ENCODE measurements around the gene NSMCE1. TPM values are rescaled to one million over a fixed set of nuclear protein-coding genes. Genes with fewer than 3 reads are reported as not detected.
"Not testable (repeated sequence)": the region's sequence is repeated elsewhere in the genome, so short reads cannot be mapped to it uniquely, and the experiment has no call there.

Gene NSMCE1
- polyA plus RNA-seq, 1 donor, result 61.5 TPM

DNA sequence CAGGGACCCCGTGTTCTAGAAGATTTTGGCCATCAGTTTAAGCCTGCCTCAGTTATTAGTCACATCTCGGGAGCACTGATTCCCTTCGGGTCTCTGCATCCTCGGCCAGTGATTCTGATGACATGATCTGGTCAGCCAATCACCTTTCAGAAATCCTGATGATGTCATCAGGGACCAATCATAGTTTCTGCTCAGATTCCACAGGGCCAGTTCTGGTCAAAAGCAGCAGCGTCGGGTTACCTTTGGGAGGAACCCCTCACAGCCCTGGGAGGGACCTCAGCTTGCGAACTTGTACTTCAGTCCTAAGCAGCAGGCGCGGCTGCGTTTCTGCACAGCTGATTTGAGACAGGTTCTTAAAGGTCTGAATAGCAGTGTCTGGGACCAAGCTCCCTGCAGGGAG lies 51.3 kb downstream of the NSMCE1 start:
- 60% methylated on average over 1 of the region's 10 CpGs for WGBS (ENCODE audit: insufficient coverage, low lambda C conversion rate)
- Histone ChIP-seq H3K36me3 (ENCODE audit: control insufficient read depth, insufficient read depth, low read length) (peaks cover 49% of the 10 kb centered on the region), H3K4me3 (ENCODE audit: low read length) (no peak overlapping the region), H3K4me1 (ENCODE audit: control insufficient read depth, insufficient read depth, low read length) (peaks cover 18% of the 10 kb centered on the region), H3K27ac (ENCODE audit: low read length) (no peak overlapping the region), H3K27me3 (ENCODE audit: control insufficient read depth, insufficient read depth, low read length) (no peaks in the 10 kb centered on the region), H3K9me3 (ENCODE audit: control insufficient read depth, low read depth, low read length) (no peaks in the 10 kb centered on the region)
- DNase-seq, result no peak

- no CpG with 5 or more reads among the region's 16 CpGs for WGBS (ENCODE audit: insufficient coverage, low lambda C conversion rate)
- H3K27ac ChIP-seq (ENCODE audit: low read length), result no peak overlapping the region
- no peaks in the 10 kb centered on the region for H3K27me3 ChIP-seq (ENCODE audit: control insufficient read depth, insufficient read depth, low read length)
- peaks cover 18% of the 10 kb centered on the region for H3K4me1 ChIP-seq (ENCODE audit: control insufficient read depth, insufficient read depth, low read length)
- DNase-seq, result no peak
- H3K4me3 ChIP-seq (ENCODE audit: low read length), result no peak overlapping the region
- H3K9me3 ChIP-seq (ENCODE audit: control insufficient read depth, low read depth, low read length), result no peaks in the 10 kb centered on the region
- peaks cover 43% of the 10 kb centered on the region for H3K36me3 ChIP-seq (ENCODE audit: control insufficient read depth, insufficient read depth, low read length)
These were observed 52.2 kb downstream of the NSMCE1 start for GRCh38 chr16:27216297-27216885.

- Histone ChIP-seq H3K27ac (ENCODE audit: low read length) (no peak overlapping the region), H3K9me3 (ENCODE audit: control insufficient read depth, low read depth, low read length) (no peaks in the 10 kb centered on the region), H3K27me3 (ENCODE audit: control insufficient read depth, insufficient read depth, low read length) (no peaks in the 10 kb centered on the region), H3K4me3 (ENCODE audit: low read length) (no peak overlapping the region), H3K36me3 (ENCODE audit: control insufficient read depth, insufficient read depth, low read length) (peaks cover 43% of the 10 kb centered on the region), H3K4me1 (ENCODE audit: control insufficient read depth, insufficient read depth, low read length) (peaks cover 18% of the 10 kb centered on the region)
- WGBS (ENCODE audit: insufficient coverage, low lambda C conversion rate), result no CpG with 5 or more reads among the region's 7 CpGs
- no peak for DNase-seq
These were observed 52.9 kb downstream of the NSMCE1 start for GRCh38 chr16:27215660-27216059.

- WGBS (ENCODE audit: insufficient coverage, low lambda C conversion rate), result no CpG with 5 or more reads among the region's 19 CpGs
- peaks cover 20% of the 10 kb centered on the region for H3K4me1 ChIP-seq (ENCODE audit: control insufficient read depth, insufficient read depth, low read length)
- H3K4me3 ChIP-seq (ENCODE audit: low read length), result no peak overlapping the region
- peaks cover 38% of the 10 kb centered on the region for H3K36me3 ChIP-seq (ENCODE audit: control insufficient read depth, insufficient read depth, low read length)
- peak overlapping the region; percentile 72 for H3K27ac ChIP-seq (ENCODE audit: low read length)
- no peaks in the 10 kb centered on the region for H3K27me3 ChIP-seq (ENCODE audit: control insufficient read depth, insufficient read depth, low read length)
- H3K9me3 ChIP-seq (ENCODE audit: control insufficient read depth, low read depth, low read length), result no peaks in the 10 kb centered on the region
- peak; percentile 81 to 94 for DNase-seq
These were observed 54.2 kb downstream of the NSMCE1 start for GRCh38 chr16:27214084-27214961.

GRCh38 chr16:27211026-27211425 lies 57.5 kb downstream of the NSMCE1 start:
- WGBS (ENCODE audit: insufficient coverage, low lambda C conversion rate), result no CpG with 5 or more reads among the region's 10 CpGs
- no peak overlapping the region for H3K27ac ChIP-seq (ENCODE audit: low read length)
- peaks cover 18% of the 10 kb centered on the region for H3K36me3 ChIP-seq (ENCODE audit: control insufficient read depth, insufficient read depth, low read length)
- peaks cover 43% of the 10 kb centered on the region for H3K4me1 ChIP-seq (ENCODE audit: control insufficient read depth, insufficient read depth, low read length)
- no peak for DNase-seq
- H3K4me3 ChIP-seq (ENCODE audit: low read length), result no peak overlapping the region
- H3K27me3 ChIP-seq (ENCODE audit: control insufficient read depth, insufficient read depth, low read length), result no peaks in the 10 kb centered on the region
- H3K9me3 ChIP-seq (ENCODE audit: control insufficient read depth, low read depth, low read length), result no peaks in the 10 kb centered on the region

DNA sequence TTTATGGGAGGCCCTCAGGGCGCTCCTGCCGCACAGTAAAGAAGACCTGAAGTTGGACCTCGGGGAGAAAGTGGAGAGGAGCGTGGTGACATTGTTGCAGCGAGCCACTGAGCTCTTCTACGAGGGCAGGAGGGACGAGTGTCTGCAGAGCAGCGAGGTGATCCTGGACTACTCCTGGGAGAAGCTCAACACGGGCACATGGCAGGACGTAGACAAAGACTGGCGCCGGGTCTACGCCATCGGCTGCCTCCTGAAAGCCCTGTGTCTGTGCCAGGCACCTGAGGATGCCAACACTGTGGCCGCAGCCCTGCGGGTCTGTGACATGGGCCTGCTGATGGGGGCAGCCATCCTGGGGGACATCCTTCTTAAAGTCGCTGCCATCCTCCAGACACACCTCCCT lies 58.4 kb downstream of the NSMCE1 start:
- Histone ChIP-seq H3K27ac (ENCODE audit: low read length) (no peak overlapping the region), H3K4me3 (ENCODE audit: low read length) (no peak overlapping the region), H3K4me1 (ENCODE audit: control insufficient read depth, insufficient read depth, low read length) (peaks cover 43% of the 10 kb centered on the region), H3K27me3 (ENCODE audit: control insufficient read depth, insufficient read depth, low read length) (no peaks in the 10 kb centered on the region), H3K36me3 (ENCODE audit: control insufficient read depth, insufficient read depth, low read length) (peaks cover 13% of the 10 kb centered on the region), H3K9me3 (ENCODE audit: control insufficient read depth, low read depth, low read length) (no peaks in the 10 kb centered on the region)
- no CpG with 5 or more reads among the region's 17 CpGs for WGBS (ENCODE audit: insufficient coverage, low lambda C conversion rate)
- DNase-seq, result no peak

DNA sequence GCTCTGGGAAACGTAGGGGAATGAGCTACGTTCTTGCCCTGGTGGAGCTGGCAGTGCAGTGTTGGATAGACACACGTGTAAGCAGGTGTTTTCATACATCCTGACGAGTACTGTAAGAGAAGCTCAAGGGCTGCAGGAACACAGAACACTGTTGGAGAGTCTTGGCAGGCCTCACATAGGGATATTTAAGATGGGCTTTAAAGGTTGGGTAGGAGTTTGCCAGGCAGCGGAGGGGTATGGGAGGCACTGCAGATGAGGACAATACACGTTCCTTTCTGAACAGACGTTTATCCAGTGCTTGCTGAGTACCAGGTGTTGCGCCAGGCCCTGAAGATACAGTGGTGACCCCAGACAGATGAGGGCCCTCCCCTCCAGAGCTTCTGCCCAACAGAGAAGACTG lies 59.0 kb downstream of the NSMCE1 start:
- H3K4me3 ChIP-seq (ENCODE audit: low read length), result no peak overlapping the region
- no peaks in the 10 kb centered on the region for H3K27me3 ChIP-seq (ENCODE audit: control insufficient read depth, insufficient read depth, low read length)
- H3K36me3 ChIP-seq (ENCODE audit: control insufficient read depth, insufficient read depth, low read length), result peaks cover 13% of the 10 kb centered on the region
- no CpG with 5 or more reads among the region's 8 CpGs for WGBS (ENCODE audit: insufficient coverage, low lambda C conversion rate)
- no peaks in the 10 kb centered on the region for H3K9me3 ChIP-seq (ENCODE audit: control insufficient read depth, low read depth, low read length)
- H3K27ac ChIP-seq (ENCODE audit: low read length), result peak overlapping the region; percentile 90
- no peak for DNase-seq
- H3K4me1 ChIP-seq (ENCODE audit: control insufficient read depth, insufficient read depth, low read length), result peaks cover 42% of the 10 kb centered on the region

DNA sequence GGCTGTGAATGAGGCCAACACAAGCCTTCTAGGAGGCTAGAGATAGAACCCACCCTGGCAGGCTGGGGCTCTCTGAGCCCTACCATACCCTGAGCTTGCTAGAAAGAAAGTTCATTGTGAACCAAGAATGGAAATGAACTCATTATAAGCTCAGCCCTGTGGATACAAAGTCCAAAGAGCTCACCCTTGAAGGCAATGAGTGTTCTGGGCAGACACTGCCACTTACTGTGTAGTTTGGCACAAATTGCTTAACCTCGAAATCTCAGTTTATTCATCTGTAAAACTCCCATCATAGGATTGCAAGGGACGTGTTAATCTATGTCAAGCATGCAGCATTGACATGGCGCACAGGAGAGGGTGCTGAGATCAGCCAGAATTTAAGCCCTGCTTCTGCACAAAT lies 59.8 kb downstream of the NSMCE1 start:
- H3K36me3 ChIP-seq (ENCODE audit: control insufficient read depth, insufficient read depth, low read length), result peaks cover 13% of the 10 kb centered on the region
- DNase-seq, result peak; percentile 66 to 89
- H3K4me1 ChIP-seq (ENCODE audit: control insufficient read depth, insufficient read depth, low read length), result peaks cover 39% of the 10 kb centered on the region
- H3K27me3 ChIP-seq (ENCODE audit: control insufficient read depth, insufficient read depth, low read length), result no peaks in the 10 kb centered on the region
- peak overlapping the region; percentile 90 for H3K27ac ChIP-seq (ENCODE audit: low read length)
- WGBS (ENCODE audit: insufficient coverage, low lambda C conversion rate), result no CpG with 5 or more reads among the region's 3 CpGs
- no peak overlapping the region for H3K4me3 ChIP-seq (ENCODE audit: low read length)
- no peaks in the 10 kb centered on the region for H3K9me3 ChIP-seq (ENCODE audit: control insufficient read depth, low read depth, low read length)

DNA sequence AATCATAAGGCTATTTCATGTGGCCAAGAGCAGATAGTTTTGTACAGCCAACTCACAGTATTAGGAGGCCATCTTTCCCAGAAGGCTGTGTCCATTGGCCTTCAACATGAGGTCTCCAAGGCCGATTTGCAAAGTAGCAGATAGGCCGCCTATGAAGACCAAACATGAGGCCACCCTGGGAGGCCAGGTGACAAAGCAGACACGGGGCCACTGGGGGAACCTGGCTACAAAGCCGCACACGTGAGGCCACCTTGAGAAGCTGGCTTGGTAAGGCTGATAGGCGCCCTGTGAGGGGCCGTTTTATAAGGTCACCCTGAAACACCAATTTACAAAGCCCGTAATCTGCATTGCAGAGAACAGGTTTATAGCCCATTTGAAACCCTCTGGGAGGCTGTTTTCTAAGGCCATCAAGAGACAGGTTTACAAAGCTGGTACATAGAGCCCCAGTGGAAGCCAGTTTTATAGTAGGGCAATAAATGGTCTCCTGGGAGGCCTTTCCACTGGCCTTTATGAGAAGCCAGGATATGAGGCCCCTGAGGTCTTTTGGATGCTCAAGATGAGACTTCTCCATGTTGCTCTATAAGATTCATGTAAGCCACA lies 60.4 kb downstream of the NSMCE1 start:
- H3K27ac ChIP-seq (ENCODE audit: low read length), result peak overlapping the region; percentile 90
- peaks cover 34% of the 10 kb centered on the region for H3K4me1 ChIP-seq (ENCODE audit: control insufficient read depth, insufficient read depth, low read length)
- peak in 1 of 2 donors; percentile 77 for DNase-seq
- H3K36me3 ChIP-seq (ENCODE audit: control insufficient read depth, insufficient read depth, low read length), result peaks cover 13% of the 10 kb centered on the region
- H3K4me3 ChIP-seq (ENCODE audit: low read length), result no peak overlapping the region
- no peaks in the 10 kb centered on the region for H3K27me3 ChIP-seq (ENCODE audit: control insufficient read depth, insufficient read depth, low read length)
- no CpG with 5 or more reads among the region's 8 CpGs for WGBS (ENCODE audit: insufficient coverage, low lambda C conversion rate)
- no peaks in the 10 kb centered on the region for H3K9me3 ChIP-seq (ENCODE audit: control insufficient read depth, low read depth, low read length)

DNA sequence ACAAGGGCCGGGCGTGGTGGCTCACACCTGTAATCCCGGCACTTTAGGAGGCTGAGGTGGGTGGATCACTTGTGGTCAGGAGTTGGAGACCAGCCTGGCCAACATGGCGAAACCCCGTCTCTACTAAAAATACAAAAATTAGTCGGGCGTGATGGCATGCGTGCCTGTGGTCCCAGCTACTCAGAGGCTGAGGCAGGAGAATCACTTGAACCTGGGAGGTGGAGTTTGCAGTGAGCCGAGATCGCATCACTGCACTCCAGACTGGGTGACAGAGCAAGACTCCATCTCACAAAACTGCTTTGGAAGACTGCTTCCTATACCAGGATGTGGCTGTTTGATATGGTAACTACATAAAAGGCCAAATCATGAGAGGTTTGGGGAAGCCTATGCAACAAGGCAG lies 61.5 kb downstream of the NSMCE1 start:
- peaks cover 39% of the 10 kb centered on the region for H3K4me1 ChIP-seq (ENCODE audit: control insufficient read depth, insufficient read depth, low read length)
- H3K4me3 ChIP-seq (ENCODE audit: low read length); DNase-seq; H3K9me3 ChIP-seq (ENCODE audit: control insufficient read depth, low read depth, low read length); H3K27me3 ChIP-seq (ENCODE audit: control insufficient read depth, insufficient read depth, low read length); H3K27ac ChIP-seq (ENCODE audit: low read length): not testable (repeated sequence)
- no CpG with 5 or more reads among the region's 10 CpGs for WGBS (ENCODE audit: insufficient coverage, low lambda C conversion rate)
- peaks cover 13% of the 10 kb centered on the region for H3K36me3 ChIP-seq (ENCODE audit: control insufficient read depth, insufficient read depth, low read length)
